ENCODE data around the gene TLR5. TPM values are rescaled to one million over a fixed set of nuclear protein-coding genes. Genes with fewer than 3 reads are reported as not detected.

The TLR5 gene
- polyA plus RNA-seq, 1 donor from 2014 or later = 1.1 TPM

- no peaks in the 10 kb centered on the region for H3K36me3 Mint-ChIP-seq
- H3K27ac Mint-ChIP-seq = no peak overlapping the region
- no peaks in the 10 kb centered on the region for H3K9me3 Mint-ChIP-seq
- H3K4me1 Mint-ChIP-seq = peaks cover 8 to 12% (median 9%) of the 10 kb centered on the region in 3 donors
- peak overlapping the region in 1 of 4 donors; percentile 1 for H3K4me3 Mint-ChIP-seq
- H3K27me3 Mint-ChIP-seq = peaks cover 5% of the 10 kb centered on the region
Observed at GRCh38 chr1:223140611-223141405, 2.2 kb downstream of the TLR5 start.

- H3K4me3 Mint-ChIP-seq = no peak overlapping the region
- no peaks in the 10 kb centered on the region for H3K9me3 Mint-ChIP-seq
- H3K36me3 Mint-ChIP-seq = no peaks in the 10 kb centered on the region
- H3K27me3 Mint-ChIP-seq = peaks cover 27% of the 10 kb centered on the region
- H3K4me1 Mint-ChIP-seq = peaks cover 0 to 2% (median 2%) of the 10 kb centered on the region in 3 donors
- H3K27ac Mint-ChIP-seq = no peak overlapping the region
Observed at GRCh38 chr1:223137455-223138085, 5.5 kb downstream of the TLR5 start.

DNA sequence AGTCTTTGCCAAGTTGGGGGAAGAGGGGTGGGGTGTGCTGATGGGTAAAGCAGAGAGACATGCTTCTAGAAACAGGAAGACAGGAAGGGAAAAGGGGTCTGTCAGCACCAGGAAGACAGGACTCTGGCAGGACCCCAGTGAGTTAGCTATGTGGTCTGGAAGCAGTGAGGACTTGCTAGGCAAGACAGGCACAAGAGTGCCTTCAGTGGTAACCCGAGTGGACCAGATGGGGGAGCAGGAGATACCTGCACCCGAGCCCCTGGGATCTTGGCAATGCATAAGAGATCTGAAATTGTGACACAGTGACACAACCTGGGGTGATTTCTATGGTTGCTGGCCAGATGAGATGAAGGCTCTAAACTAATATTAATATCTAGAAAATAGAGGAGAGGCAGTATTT lies 7.0 kb downstream of the TLR5 start:
- no peaks in the 10 kb centered on the region for H3K36me3 Mint-ChIP-seq
- H3K4me1 Mint-ChIP-seq = peaks cover 0 to 2% (median 2%) of the 10 kb centered on the region in 3 donors

DNA sequence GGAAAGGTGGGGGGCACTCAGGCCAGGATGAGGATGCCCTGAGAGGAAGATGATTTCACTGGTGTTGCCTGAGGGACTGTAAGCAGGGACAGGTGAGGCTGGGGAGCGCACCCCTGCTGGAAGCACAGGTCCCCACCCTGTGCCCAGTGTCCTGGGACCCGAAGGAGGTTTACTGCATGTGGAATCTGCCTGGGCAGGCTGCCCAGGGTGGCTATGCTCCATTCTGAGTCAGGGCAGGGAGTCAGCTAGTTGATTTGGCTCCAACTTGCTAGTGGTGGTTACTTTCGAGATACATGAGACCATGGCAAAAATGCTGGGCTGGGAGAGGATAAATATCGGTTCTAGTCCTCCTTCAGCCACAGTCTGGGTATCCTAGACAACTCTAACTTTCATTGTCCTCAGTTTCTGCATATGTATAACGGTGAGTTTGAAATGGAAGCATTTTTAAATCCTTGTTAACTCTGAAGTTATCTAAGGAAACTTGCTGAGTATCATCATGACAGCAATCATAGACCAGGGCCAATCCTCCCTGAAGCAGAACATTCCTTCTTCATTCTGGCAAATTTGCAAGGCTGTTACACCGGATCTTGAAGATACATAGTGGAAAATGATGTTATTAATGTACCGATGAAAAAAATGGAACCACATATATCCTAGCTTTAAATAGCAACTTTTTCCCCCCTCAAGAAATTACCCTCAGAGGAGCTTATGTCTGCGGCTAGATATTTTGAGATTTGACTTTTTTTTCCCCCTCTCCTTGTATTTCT lies 7.7 kb downstream of the TLR5 start:
- H3K9me3 Mint-ChIP-seq = no peaks in the 10 kb centered on the region
- peaks cover 27% of the 10 kb centered on the region for H3K27me3 Mint-ChIP-seq
- no peak overlapping the region for H3K4me3 Mint-ChIP-seq
- no peaks in the 10 kb centered on the region for H3K36me3 Mint-ChIP-seq
- H3K27ac Mint-ChIP-seq = peak overlapping the region in 1 of 3 donors; percentile 32
- peaks cover 0 to 2% (median 2%) of the 10 kb centered on the region in 3 donors for H3K4me1 Mint-ChIP-seq

More for the DNA sequence above, 7.0 kb downstream of the TLR5 start:
- H3K4me3 Mint-ChIP-seq = no peak overlapping the region
- H3K9me3 Mint-ChIP-seq = no peaks in the 10 kb centered on the region
- H3K27ac Mint-ChIP-seq = peak overlapping the region in 1 of 3 donors; percentile 74
- peaks cover 27% of the 10 kb centered on the region for H3K27me3 Mint-ChIP-seq

DNA sequence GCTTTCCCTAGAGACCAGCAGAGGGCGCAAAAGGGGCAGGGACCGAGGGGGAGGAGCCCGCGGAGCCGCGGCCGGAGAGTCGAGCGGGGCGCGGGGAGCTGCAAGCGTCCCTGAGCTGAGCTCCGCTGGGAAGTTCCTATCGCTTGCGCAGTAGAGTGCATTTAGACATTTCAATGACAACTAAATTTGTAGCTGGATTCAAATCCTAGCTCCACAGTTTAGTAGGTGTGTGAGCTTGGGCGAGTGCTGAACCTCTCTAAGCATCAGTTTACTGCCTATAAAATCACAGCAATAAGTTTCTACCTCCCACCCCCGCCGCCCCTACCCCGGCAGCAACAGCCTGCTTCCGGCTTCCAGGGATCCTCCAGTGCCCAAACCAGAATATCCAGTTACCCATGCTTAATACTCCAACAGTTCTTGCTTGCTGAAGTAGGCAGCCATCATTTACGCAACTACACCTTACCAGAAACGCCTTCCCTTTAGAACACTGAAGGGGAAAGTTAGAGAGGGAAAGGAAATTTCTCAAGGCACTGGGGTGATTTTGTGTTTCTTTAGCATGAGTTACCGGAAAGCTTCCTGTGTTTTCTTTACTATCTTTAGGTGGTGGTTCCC lies 9.1 kb downstream of the TLR5 start:
- H3K4me3 Mint-ChIP-seq = peak overlapping the region; percentile 40 to 85 (median 72)
- no peak overlapping the region for H3K27ac Mint-ChIP-seq
- H3K4me1 Mint-ChIP-seq = peaks cover 0 to 9% (median 4%) of the 10 kb centered on the region in 3 donors
- H3K9me3 Mint-ChIP-seq = no peaks in the 10 kb centered on the region
- no peaks in the 10 kb centered on the region for H3K36me3 Mint-ChIP-seq
- peaks cover 30% of the 10 kb centered on the region for H3K27me3 Mint-ChIP-seq

DNA sequence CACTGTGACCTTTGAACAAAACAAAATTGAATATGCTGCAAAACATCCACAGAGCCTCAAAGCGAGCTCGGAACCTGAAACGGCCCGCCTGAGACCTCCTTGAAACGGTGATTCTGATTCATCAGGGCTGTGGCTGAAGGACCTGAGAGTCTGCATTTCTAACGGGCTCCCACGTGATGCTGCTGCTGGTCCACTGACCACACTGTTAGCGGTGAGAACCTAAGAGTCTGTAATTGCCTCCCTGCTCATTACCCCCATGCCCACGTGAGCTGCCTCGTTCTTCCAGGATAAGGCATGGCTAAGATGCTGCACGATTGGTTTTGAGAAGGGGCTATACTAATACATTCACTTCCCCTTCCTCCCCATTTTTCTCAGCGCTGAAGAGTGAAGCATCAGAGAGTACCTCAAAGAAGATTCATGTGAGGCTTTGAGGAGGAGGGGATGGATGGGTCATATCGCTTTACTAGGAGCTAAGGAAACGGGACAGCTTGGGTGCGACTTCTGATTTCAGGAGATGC lies 9.7 kb downstream of the TLR5 start:
- peaks cover 32% of the 10 kb centered on the region for H3K27me3 Mint-ChIP-seq
- H3K9me3 Mint-ChIP-seq = no peaks in the 10 kb centered on the region
- peaks cover 0 to 10% (median 4%) of the 10 kb centered on the region in 3 donors for H3K4me1 Mint-ChIP-seq
- peak overlapping the region; percentile 40 to 85 (median 72) for H3K4me3 Mint-ChIP-seq
- no peak overlapping the region for H3K27ac Mint-ChIP-seq
- H3K36me3 Mint-ChIP-seq = no peaks in the 10 kb centered on the region

GRCh38 chr1:223129229-223129901 lies 13.7 kb downstream of the TLR5 start:
- peak overlapping the region in 3 of 4 donors; percentile 42 to 87 (median 43) for H3K4me3 Mint-ChIP-seq
- H3K9me3 Mint-ChIP-seq = no peaks in the 10 kb centered on the region
- peaks cover 0 to 10% (median 4%) of the 10 kb centered on the region in 3 donors for H3K4me1 Mint-ChIP-seq
- no peak overlapping the region for H3K27ac Mint-ChIP-seq
- no peaks in the 10 kb centered on the region for H3K36me3 Mint-ChIP-seq
- H3K27me3 Mint-ChIP-seq = peaks cover 18% of the 10 kb centered on the region

GRCh38 chr1:223126741-223127140 lies 16.3 kb downstream of the TLR5 start:
- Mint-ChIP-seq H3K36me3 (no peaks in the 10 kb centered on the region), H3K27ac (no peak overlapping the region), H3K4me1 (peaks cover 8 to 11% (median 9%) of the 10 kb centered on the region in 3 donors), H3K27me3 (peaks cover 5% of the 10 kb centered on the region), H3K4me3 (no peak overlapping the region), H3K9me3 (no peaks in the 10 kb centered on the region)

DNA sequence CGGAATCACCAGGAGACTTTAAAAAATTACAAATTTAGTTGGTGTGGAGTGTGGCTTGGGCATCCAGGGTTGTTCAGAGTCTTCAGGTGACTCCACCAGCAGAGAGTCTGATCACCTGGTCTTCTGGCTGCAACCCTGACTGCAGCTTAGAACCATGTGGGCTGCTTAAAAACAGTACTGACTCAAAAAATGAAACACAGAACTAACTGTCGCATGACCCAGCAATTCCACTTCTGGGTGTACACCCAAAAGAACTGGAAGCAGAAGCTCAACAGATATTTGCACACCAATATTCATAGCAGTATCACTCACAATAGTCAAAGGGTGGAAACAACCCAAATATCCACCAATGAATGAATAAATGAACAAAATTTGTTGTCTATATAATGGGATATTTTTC lies 17.3 kb downstream of the TLR5 start:
- H3K4me3 Mint-ChIP-seq = no peak overlapping the region
- H3K4me1 Mint-ChIP-seq = peaks cover 8 to 11% (median 9%) of the 10 kb centered on the region in 3 donors
- H3K9me3 Mint-ChIP-seq = no peaks in the 10 kb centered on the region
- no peaks in the 10 kb centered on the region for H3K36me3 Mint-ChIP-seq
- no peak overlapping the region for H3K27ac Mint-ChIP-seq
- H3K27me3 Mint-ChIP-seq = peaks cover 5% of the 10 kb centered on the region

DNA sequence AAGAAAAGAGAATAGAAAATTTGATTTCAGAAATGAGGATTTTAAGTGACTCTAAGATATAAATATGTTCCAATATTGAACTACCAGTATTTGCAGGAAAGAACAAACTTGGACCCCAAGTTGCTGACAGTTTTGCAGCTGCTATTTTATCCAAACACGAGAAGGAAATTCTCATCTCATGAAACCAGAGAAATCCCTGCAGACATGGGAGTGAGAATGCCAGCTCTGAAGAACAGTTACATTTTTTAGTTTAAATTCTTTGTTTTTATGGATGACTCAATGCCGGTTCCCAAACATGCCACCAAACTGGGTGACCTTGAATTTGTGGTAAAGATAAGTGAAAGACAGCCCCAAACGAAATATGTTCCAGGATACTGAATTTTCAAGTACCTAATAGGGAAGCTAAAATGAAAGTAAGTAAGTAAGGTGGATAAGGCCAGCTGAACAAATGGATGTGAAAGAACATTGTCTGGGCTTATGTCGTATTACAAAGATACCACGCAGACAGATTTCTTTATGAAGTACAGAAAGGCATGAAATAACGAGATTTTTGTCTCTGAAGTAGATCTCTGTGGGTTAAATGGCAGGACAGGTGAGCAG lies 19.9 kb downstream of the TLR5 start:
- peak overlapping the region in 3 of 4 donors; percentile 57 to 73 (median 66) for H3K4me3 Mint-ChIP-seq
- no peak overlapping the region for H3K27ac Mint-ChIP-seq
- no peaks in the 10 kb centered on the region for H3K9me3 Mint-ChIP-seq
- peaks cover under 1% of the 10 kb centered on the region for H3K27me3 Mint-ChIP-seq
- H3K4me1 Mint-ChIP-seq = peaks cover 1 to 11% (median 6%) of the 10 kb centered on the region in 3 donors
- H3K36me3 Mint-ChIP-seq = no peaks in the 10 kb centered on the region

GRCh38 chr1:223118418-223118817 lies 24.6 kb downstream of the TLR5 start:
- Mint-ChIP-seq H3K4me1 (peaks cover 1 to 5% (median 1%) of the 10 kb centered on the region in 3 donors), H3K27ac (no peak overlapping the region), H3K36me3 (no peaks in the 10 kb centered on the region), H3K9me3 (no peaks in the 10 kb centered on the region), H3K27me3 (peaks cover 3% of the 10 kb centered on the region), H3K4me3 (no peak overlapping the region)

DNA sequence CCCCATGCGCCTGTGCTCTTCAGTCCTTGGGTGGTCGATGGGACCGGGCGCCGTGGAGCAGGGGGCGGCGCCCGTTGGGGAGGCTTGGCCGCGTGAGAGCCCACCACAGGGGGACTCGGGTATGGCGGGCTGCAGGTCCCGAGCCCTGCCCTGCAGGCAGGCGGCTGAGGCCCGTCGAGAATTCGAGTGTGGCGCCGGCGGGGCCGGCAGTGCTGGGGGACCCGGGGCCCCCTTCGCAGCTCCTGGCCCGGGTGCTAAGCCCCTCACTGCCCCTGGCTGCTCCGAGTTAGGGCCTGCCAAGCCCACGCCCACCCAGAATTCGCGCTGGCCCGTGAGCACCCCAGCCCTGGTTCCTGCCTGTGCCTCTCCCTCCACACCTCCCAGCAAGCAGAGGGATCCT lies 26.1 kb downstream of the TLR5 start:
- Mint-ChIP-seq H3K27me3 (peaks cover 5% of the 10 kb centered on the region), H3K4me3 (no peak overlapping the region), H3K9me3 (no peaks in the 10 kb centered on the region), H3K36me3 (no peaks in the 10 kb centered on the region), H3K4me1 (no peaks in the 10 kb centered on the region), H3K27ac (no peak overlapping the region)

DNA sequence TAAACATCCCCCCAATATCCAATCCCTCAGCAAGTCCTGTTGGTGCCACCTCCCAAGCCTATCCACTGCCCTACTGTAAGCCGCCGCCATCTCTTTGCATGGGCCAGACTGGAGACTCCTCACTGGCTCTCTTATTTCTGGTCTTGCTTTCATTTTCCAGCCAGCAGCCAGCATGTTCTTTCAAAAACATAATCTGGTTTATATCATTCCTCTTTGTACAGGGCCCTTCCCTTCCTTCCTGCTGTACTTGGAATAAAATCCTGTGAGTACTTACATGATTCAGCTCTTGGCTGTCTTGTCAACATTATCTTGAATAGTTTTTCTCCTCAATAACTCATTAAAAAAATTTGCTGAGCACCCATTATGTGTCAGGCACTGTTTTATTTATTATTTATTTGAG lies 28.2 kb downstream of the TLR5 start:
- no peaks in the 10 kb centered on the region for H3K9me3 Mint-ChIP-seq

GRCh38 chr1:223110952-223111351 lies 32.1 kb downstream of the TLR5 start:
- Mint-ChIP-seq H3K36me3 (no peaks in the 10 kb centered on the region), H3K9me3 (no peaks in the 10 kb centered on the region), H3K4me3 (no peak overlapping the region), H3K27ac (no peak overlapping the region), H3K4me1 (no peaks in the 10 kb centered on the region), H3K27me3 (peaks cover 8% of the 10 kb centered on the region)

More for the DNA sequence above, 28.2 kb downstream of the TLR5 start:
- Mint-ChIP-seq H3K27me3 (peaks cover 5% of the 10 kb centered on the region), H3K4me1 (no peaks in the 10 kb centered on the region), H3K4me3 (no peak overlapping the region), H3K27ac (no peak overlapping the region), H3K36me3 (no peaks in the 10 kb centered on the region)

Measured in IgD-negative memory B cell (primary cell).